Measurements from ENCODE around the gene GPX7. TPM values are rescaled to one million over a fixed set of nuclear protein-coding genes. Genes with fewer than 3 reads are reported as not detected.

GPX7 gene
- total RNA-seq, 1 experiment from 2014 or later, result 9.9 TPM

DNA sequence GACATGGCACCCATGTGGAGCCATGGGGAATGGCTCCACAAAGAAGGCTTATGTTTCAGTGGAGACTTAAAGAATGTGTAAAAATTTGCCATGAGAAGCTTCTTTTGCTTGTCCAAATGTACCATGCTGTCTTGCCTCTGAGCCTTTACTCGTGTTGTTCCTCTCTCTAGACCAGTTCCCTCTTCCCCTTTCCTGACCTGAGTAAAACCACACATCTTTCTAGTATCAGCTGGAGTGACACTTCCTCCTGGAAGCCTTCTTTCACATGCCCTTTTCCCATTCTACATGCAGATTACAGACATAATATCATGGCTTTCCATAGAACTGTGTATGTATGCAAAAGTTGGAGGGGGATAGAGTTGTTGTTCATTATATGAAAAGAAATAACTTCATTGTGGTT lies 13.6 kb upstream of the GPX7 start (continued):
- TF ChIP-seq, protein P1, sequence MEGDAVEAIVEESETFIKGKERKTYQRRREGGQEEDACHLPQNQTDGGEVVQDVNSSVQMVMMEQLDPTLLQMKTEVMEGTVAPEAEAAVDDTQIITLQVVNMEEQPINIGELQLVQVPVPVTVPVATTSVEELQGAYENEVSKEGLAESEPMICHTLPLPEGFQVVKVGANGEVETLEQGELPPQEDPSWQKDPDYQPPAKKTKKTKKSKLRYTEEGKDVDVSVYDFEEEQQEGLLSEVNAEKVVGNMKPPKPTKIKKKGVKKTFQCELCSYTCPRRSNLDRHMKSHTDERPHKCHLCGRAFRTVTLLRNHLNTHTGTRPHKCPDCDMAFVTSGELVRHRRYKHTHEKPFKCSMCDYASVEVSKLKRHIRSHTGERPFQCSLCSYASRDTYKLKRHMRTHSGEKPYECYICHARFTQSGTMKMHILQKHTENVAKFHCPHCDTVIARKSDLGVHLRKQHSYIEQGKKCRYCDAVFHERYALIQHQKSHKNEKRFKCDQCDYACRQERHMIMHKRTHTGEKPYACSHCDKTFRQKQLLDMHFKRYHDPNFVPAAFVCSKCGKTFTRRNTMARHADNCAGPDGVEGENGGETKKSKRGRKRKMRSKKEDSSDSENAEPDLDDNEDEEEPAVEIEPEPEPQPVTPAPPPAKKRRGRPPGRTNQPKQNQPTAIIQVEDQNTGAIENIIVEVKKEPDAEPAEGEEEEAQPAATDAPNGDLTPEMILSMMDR (IDR thresholded peaks at IDR 0.05), result no peak
- TF ChIP-seq RORB (CRISPR knock-in tag; IDR thresholded peaks at IDR 0.05), result no peak

DNA sequence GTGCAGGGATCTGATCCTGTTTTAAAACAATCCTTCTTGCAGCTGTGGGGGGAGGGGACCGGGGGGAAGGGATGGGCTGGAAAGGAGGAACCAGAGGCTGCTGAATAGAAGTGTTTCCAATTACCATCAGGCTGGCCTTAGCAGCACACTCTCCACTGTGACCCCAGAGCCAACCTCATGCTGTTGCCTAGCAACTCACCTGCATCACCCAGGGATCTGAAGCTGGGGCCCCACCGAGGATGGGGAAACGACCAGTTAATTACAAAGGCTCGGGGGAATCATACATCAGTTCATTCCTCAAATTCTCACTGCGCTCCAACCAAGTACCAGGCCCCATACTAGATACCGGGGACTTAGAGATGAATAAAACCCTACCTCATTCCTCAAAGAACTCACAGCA lies 11.9 kb upstream of the GPX7 start:
- POLR2A ChIA-PET, result interaction anchor here (1.2 kb wide), 1 partner anchor 11 kb away, joined by 3 read pairs; the partner anchor contains the start of gene GPX7
- CTCF ChIA-PET, result interaction anchor here (0.9 kb wide), 1 partner anchor 10 kb away, joined by 3 read pairs; no protein-coding TSS in a partner anchor
- ATAC-seq (peak; percentile 91), DNase-seq (ENCODE audit: low spot score) (peak; percentile 20)
- Mint-ChIP-seq H3K36me3 (no peaks in the 10 kb centered on the region), H3K27ac (no peak overlapping the region), H3K4me1 (peaks cover 16% of the 10 kb centered on the region), H3K27me3 (ENCODE audit: low read depth) (no peaks in the 10 kb centered on the region), H3K9me3 (no peaks in the 10 kb centered on the region), H3K4me3 (no peak overlapping the region)
- no peak for TF ChIP-seq CBFB (CRISPR knock-in tag; IDR thresholded peaks at IDR 0.05; ENCODE audit: low read depth)
- TF ChIP-seq, protein P2, sequence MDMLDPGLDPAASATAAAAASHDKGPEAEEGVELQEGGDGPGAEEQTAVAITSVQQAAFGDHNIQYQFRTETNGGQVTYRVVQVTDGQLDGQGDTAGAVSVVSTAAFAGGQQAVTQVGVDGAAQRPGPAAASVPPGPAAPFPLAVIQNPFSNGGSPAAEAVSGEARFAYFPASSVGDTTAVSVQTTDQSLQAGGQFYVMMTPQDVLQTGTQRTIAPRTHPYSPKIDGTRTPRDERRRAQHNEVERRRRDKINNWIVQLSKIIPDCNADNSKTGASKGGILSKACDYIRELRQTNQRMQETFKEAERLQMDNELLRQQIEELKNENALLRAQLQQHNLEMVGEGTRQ (CRISPR knock-in tag; IDR thresholded peaks at IDR 0.05), result no peak
- no peak for TF ChIP-seq ZNF232 (CRISPR knock-in tag; IDR thresholded peaks at IDR 0.05)
- TF ChIP-seq, protein P3, sequence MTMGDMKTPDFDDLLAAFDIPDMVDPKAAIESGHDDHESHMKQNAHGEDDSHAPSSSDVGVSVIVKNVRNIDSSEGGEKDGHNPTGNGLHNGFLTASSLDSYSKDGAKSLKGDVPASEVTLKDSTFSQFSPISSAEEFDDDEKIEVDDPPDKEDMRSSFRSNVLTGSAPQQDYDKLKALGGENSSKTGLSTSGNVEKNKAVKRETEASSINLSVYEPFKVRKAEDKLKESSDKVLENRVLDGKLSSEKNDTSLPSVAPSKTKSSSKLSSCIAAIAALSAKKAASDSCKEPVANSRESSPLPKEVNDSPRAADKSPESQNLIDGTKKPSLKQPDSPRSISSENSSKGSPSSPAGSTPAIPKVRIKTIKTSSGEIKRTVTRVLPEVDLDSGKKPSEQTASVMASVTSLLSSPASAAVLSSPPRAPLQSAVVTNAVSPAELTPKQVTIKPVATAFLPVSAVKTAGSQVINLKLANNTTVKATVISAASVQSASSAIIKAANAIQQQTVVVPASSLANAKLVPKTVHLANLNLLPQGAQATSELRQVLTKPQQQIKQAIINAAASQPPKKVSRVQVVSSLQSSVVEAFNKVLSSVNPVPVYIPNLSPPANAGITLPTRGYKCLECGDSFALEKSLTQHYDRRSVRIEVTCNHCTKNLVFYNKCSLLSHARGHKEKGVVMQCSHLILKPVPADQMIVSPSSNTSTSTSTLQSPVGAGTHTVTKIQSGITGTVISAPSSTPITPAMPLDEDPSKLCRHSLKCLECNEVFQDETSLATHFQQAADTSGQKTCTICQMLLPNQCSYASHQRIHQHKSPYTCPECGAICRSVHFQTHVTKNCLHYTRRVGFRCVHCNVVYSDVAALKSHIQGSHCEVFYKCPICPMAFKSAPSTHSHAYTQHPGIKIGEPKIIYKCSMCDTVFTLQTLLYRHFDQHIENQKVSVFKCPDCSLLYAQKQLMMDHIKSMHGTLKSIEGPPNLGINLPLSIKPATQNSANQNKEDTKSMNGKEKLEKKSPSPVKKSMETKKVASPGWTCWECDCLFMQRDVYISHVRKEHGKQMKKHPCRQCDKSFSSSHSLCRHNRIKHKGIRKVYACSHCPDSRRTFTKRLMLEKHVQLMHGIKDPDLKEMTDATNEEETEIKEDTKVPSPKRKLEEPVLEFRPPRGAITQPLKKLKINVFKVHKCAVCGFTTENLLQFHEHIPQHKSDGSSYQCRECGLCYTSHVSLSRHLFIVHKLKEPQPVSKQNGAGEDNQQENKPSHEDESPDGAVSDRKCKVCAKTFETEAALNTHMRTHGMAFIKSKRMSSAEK (CRISPR knock-in tag; IDR thresholded peaks at IDR 0.05; ENCODE audit: borderline replicate concordance), result no peak
- TF ChIP-seq, protein P4, sequence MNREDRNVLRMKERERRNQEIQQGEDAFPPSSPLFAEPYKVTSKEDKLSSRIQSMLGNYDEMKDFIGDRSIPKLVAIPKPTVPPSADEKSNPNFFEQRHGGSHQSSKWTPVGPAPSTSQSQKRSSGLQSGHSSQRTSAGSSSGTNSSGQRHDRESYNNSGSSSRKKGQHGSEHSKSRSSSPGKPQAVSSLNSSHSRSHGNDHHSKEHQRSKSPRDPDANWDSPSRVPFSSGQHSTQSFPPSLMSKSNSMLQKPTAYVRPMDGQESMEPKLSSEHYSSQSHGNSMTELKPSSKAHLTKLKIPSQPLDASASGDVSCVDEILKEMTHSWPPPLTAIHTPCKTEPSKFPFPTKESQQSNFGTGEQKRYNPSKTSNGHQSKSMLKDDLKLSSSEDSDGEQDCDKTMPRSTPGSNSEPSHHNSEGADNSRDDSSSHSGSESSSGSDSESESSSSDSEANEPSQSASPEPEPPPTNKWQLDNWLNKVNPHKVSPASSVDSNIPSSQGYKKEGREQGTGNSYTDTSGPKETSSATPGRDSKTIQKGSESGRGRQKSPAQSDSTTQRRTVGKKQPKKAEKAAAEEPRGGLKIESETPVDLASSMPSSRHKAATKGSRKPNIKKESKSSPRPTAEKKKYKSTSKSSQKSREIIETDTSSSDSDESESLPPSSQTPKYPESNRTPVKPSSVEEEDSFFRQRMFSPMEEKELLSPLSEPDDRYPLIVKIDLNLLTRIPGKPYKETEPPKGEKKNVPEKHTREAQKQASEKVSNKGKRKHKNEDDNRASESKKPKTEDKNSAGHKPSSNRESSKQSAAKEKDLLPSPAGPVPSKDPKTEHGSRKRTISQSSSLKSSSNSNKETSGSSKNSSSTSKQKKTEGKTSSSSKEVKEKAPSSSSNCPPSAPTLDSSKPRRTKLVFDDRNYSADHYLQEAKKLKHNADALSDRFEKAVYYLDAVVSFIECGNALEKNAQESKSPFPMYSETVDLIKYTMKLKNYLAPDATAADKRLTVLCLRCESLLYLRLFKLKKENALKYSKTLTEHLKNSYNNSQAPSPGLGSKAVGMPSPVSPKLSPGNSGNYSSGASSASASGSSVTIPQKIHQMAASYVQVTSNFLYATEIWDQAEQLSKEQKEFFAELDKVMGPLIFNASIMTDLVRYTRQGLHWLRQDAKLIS (CRISPR knock-in tag; IDR thresholded peaks at IDR 0.05; ENCODE audit: borderline replicate concordance), result no peak

DNA sequence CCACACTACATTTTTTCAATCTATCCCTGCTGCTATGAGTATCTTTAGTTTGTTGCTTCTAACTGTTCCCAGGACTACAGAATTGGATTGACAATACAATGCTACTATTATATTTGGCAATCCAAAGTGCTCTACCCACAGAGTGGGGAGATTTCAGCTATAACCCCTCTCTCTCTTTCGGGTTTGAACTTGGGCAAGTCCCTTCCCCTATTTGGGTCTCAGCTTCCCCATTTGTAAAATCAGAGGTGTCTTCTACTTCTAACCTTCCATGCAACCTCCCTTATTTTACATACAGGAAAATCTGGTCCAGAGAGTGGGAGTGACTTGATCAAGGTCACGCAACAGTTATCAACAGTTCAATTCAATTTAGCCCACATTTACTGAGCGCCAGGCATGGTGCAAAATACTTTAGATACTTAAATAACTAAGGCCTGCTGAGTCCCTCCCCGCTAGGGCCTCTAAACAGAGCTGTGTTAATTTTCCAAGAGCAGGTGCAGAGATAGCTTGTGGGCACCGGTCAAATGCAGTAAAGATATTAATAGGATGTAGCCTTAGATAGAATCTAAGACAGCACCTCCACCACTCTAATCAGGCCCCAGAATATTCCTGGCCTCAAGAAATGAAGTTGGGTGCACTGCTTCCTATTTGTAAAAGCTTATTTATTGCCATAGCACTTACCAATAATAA lies 9.4 kb upstream of the GPX7 start:
- ChIA-PET POLR2A (no interaction called here), CTCF (no interaction called here)
- H3K9me3 Mint-ChIP-seq, result no peaks in the 10 kb centered on the region
- H3K4me3 Mint-ChIP-seq, result no peak overlapping the region
- DNase-seq (ENCODE audit: low spot score), result no peak
- ATAC-seq, result no peak
- H3K36me3 Mint-ChIP-seq, result no peaks in the 10 kb centered on the region
- peaks cover 13% of the 10 kb centered on the region for H3K4me1 Mint-ChIP-seq
- no peaks in the 10 kb centered on the region for H3K27me3 Mint-ChIP-seq (ENCODE audit: low read depth)
- no peak overlapping the region for H3K27ac Mint-ChIP-seq
- no peak for TF ChIP-seq CREB1 (CRISPR knock-in tag; IDR thresholded peaks at IDR 0.05)
- TF ChIP-seq, protein P5, sequence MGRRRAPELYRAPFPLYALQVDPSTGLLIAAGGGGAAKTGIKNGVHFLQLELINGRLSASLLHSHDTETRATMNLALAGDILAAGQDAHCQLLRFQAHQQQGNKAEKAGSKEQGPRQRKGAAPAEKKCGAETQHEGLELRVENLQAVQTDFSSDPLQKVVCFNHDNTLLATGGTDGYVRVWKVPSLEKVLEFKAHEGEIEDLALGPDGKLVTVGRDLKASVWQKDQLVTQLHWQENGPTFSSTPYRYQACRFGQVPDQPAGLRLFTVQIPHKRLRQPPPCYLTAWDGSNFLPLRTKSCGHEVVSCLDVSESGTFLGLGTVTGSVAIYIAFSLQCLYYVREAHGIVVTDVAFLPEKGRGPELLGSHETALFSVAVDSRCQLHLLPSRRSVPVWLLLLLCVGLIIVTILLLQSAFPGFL (CRISPR knock-in tag; IDR thresholded peaks at IDR 0.05; ENCODE audit: borderline replicate concordance), result no peak
- no peak for TF ChIP-seq FOXP1 (CRISPR knock-in tag; IDR thresholded peaks at IDR 0.05; ENCODE audit: borderline replicate concordance)
- TF ChIP-seq ZNF416 (CRISPR knock-in tag; IDR thresholded peaks at IDR 0.05), result no peak
- TF ChIP-seq, protein P2 (CRISPR knock-in tag; IDR thresholded peaks at IDR 0.05), result no peak
- no peak for TF ChIP-seq CBFB (CRISPR knock-in tag; IDR thresholded peaks at IDR 0.05; ENCODE audit: low read depth)
- TF ChIP-seq, protein P3 (CRISPR knock-in tag; IDR thresholded peaks at IDR 0.05; ENCODE audit: borderline replicate concordance), result no peak
- TF ChIP-seq, protein P6, sequence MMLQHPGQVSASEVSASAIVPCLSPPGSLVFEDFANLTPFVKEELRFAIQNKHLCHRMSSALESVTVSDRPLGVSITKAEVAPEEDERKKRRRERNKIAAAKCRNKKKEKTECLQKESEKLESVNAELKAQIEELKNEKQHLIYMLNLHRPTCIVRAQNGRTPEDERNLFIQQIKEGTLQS (CRISPR knock-in tag; conservative IDR thresholded peaks at IDR 0.05), result no peak
